ENCODE results near the gene CEACAM16. TPM values are rescaled to one million over a fixed set of nuclear protein-coding genes. Genes with fewer than 3 reads are reported as not detected.
"Not testable (repeated sequence)": the region's sequence is repeated elsewhere in the genome, so short reads cannot be mapped to it uniquely, and the experiment has no call there.

Gene CEACAM16
- total RNA-seq, 1 donor from 2014 or later, result not detected

DNA sequence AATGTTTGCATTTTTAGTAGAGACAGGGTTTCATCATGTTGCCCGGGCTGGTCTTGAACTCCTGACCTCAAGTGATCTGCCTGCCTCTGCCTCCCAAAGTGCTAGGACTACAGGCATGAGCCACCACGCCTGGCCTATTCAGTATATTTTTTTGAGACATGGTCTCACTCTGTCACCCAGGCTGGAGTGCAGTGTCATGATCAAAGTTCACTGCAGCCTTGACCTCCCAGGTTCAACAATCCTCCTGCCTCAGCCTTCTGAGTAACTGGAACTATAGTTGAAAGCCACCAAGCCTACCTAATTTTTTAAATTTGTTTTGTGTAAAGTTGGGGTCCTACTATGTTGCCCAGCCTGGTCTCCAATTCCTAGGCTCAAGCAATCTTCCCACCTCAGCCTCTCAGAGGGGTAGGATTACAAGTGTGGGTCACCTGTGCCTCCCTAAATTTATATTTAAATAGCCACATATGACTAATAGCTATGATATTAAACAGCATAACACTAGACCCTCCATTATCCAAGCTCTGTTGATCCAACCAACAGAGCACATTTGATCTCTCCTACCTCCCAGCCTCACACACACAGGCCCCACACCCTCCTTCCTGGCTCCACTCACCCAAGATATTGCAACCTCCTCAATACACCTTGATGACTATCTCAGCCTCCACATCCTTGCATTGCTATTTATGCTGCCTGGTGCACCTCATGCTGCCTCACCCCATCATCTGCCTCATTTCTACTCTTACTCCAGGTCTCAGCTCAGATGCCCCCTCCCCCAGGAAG is 29.8 kb upstream of the CEACAM16 start:
- H3K36me3 Mint-ChIP-seq (ENCODE audit: low read depth, unreplicated experiment), result no peaks in the 10 kb centered on the region
- peaks cover 3% of the 10 kb centered on the region for H3K27me3 Mint-ChIP-seq (ENCODE audit: unreplicated experiment)
- TF ChIP-seq, protein P1, sequence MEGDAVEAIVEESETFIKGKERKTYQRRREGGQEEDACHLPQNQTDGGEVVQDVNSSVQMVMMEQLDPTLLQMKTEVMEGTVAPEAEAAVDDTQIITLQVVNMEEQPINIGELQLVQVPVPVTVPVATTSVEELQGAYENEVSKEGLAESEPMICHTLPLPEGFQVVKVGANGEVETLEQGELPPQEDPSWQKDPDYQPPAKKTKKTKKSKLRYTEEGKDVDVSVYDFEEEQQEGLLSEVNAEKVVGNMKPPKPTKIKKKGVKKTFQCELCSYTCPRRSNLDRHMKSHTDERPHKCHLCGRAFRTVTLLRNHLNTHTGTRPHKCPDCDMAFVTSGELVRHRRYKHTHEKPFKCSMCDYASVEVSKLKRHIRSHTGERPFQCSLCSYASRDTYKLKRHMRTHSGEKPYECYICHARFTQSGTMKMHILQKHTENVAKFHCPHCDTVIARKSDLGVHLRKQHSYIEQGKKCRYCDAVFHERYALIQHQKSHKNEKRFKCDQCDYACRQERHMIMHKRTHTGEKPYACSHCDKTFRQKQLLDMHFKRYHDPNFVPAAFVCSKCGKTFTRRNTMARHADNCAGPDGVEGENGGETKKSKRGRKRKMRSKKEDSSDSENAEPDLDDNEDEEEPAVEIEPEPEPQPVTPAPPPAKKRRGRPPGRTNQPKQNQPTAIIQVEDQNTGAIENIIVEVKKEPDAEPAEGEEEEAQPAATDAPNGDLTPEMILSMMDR (IDR thresholded peaks at IDR 0.05; ENCODE audit: unreplicated experiment), result no peak
- no peaks in the 10 kb centered on the region for H3K9me3 Mint-ChIP-seq (ENCODE audit: unreplicated experiment)
- H3K27ac Mint-ChIP-seq (ENCODE audit: unreplicated experiment), result no peak overlapping the region
- no peaks in the 10 kb centered on the region for H3K4me1 Mint-ChIP-seq (ENCODE audit: unreplicated experiment)
- H3K4me3 Mint-ChIP-seq (ENCODE audit: unreplicated experiment), result no peak overlapping the region
- DNase-seq (ENCODE audit: low spot score), result no peak

DNA sequence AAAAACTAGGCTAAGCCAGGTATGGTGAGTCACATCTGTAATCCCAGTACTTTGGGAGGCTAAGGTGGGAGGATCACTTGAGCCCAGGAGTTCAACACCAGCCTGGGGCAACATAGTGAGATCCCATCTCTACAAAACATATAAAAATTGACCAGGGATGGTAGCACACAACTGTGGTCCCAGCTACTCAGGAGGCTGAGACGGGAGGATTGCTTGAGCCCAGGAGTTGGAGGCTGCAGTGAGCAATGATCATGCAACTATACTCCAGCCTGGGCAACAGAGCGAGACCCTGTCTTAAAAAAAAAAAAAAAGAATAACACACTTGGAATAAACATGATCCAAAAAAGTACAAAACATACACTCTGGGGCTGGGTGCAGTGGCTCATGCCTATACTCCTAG is 28.9 kb upstream of the CEACAM16 start:
- H3K4me1 Mint-ChIP-seq (ENCODE audit: unreplicated experiment); H3K36me3 Mint-ChIP-seq (ENCODE audit: low read depth, unreplicated experiment); H3K4me3 Mint-ChIP-seq (ENCODE audit: unreplicated experiment); DNase-seq (ENCODE audit: low spot score); H3K27me3 Mint-ChIP-seq (ENCODE audit: unreplicated experiment); H3K27ac Mint-ChIP-seq (ENCODE audit: unreplicated experiment); H3K9me3 Mint-ChIP-seq (ENCODE audit: unreplicated experiment): not testable (repeated sequence)

DNA sequence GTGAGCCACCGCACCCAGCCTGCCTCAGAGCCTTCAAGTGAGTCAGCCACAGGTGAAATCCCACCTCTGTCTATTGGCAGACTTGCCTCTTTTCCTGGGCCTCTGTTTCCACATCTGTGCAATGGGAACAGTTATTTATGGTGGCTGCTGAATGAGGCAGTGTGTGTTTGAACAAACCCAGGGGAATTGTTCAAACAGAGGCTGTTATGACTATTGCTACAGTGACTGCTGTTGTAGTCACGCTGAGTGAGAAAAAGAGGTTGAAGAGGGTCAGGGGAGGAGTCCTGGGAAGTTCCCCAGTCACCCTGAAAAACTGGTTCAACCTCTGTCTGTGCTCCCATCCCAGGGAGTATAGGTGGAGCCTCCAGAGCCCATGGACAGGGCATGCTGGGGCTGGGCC is 27.6 kb upstream of the CEACAM16 start, which contains the start of gene CEACAM19:
Gene CEACAM19 (plus strand): TSS at position 83 of the 400 bp plus-strand sequence. CDS start 450 bp downstream, outside the sequence.
- Mint-ChIP-seq H3K27ac (ENCODE audit: unreplicated experiment) (no peak within 1 kb of the TSS), H3K9me3 (ENCODE audit: unreplicated experiment) (no peaks in the 10 kb centered on the region), H3K4me3 (ENCODE audit: unreplicated experiment) (no peak within 1 kb of the TSS), H3K27me3 (ENCODE audit: unreplicated experiment) (peaks cover 2% of the 10 kb centered on the region), H3K36me3 (ENCODE audit: low read depth, unreplicated experiment) (no peaks in the 10 kb centered on the region), H3K4me1 (ENCODE audit: unreplicated experiment) (no peaks in the 10 kb centered on the region)
- TF ChIP-seq, protein P1 (IDR thresholded peaks at IDR 0.05; ENCODE audit: unreplicated experiment), result no peak
- DNase-seq (ENCODE audit: low spot score), result no peak

DNA sequence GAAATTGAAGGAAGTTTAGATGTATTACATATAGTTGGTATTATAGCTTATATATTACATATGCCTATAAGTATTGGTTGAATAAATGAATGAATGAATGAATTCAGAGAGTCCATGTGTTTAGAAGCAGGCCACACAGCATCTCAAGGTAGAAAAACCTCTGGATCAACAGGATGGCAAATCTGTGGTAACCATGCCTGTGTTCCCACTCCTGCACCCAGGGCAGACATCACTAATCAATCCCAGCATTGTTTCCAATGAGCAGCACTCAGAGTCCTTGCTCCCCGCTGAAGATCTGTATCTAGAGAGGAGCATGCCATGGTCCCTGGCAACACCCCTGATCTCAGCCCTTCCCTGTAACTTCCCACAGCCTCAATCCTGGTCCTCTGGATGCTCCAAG is 26.7 kb upstream of the CEACAM16 start:
- H3K27ac Mint-ChIP-seq (ENCODE audit: unreplicated experiment), result no peak overlapping the region

DNA sequence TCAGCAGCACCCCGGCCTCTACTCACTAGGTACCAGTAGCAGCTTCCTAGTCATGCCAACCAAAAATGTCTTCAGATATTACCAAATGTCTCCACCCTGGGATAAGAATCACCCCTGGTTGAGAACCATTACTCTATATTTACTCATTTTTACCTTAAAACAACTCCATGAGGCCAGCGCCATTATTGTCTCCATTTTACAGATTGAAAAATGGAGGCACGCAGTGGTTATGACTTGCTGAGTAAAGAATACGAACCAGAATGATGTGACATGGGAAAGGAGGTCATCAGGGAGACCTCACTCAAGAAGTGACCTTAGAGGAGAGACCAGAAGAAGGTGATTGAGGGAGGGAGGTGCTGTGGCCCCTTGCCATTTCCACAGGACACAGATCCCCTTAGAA is 25.4 kb upstream of the CEACAM16 start:
- DNase-seq (ENCODE audit: low spot score), result no peak
- Mint-ChIP-seq H3K4me1 (ENCODE audit: unreplicated experiment) (no peaks in the 10 kb centered on the region), H3K9me3 (ENCODE audit: unreplicated experiment) (no peaks in the 10 kb centered on the region), H3K36me3 (ENCODE audit: low read depth, unreplicated experiment) (no peaks in the 10 kb centered on the region), H3K27me3 (ENCODE audit: unreplicated experiment) (peaks cover 2% of the 10 kb centered on the region), H3K4me3 (ENCODE audit: unreplicated experiment) (no peak overlapping the region), H3K27ac (ENCODE audit: unreplicated experiment) (no peak overlapping the region)
- TF ChIP-seq, protein P1 (IDR thresholded peaks at IDR 0.05; ENCODE audit: unreplicated experiment), result no peak

More for the DNA sequence above, 26.7 kb upstream of the CEACAM16 start:
- H3K4me3 Mint-ChIP-seq (ENCODE audit: unreplicated experiment), result no peak overlapping the region
- TF ChIP-seq, protein P1 (IDR thresholded peaks at IDR 0.05; ENCODE audit: unreplicated experiment), result no peak
- H3K36me3 Mint-ChIP-seq (ENCODE audit: low read depth, unreplicated experiment), result no peaks in the 10 kb centered on the region
- H3K4me1 Mint-ChIP-seq (ENCODE audit: unreplicated experiment), result no peaks in the 10 kb centered on the region
- no peak for DNase-seq (ENCODE audit: low spot score)
- peaks cover 2% of the 10 kb centered on the region for H3K27me3 Mint-ChIP-seq (ENCODE audit: unreplicated experiment)
- no peaks in the 10 kb centered on the region for H3K9me3 Mint-ChIP-seq (ENCODE audit: unreplicated experiment)

All from endothelial cell (in vitro differentiated cells).